Activated naive CD4-positive, alpha-beta T cell treated with anti-CD3 and anti-CD28 coated beads, Interleukin-2, amount 50 U/mL, for 72 hours (primary cell): ENCODE data around the gene ANKRD40. TPM values are rescaled to one million over a fixed set of nuclear protein-coding genes. Genes with fewer than 3 reads are reported as not detected.
"Not testable (repeated sequence)": the region's sequence is repeated elsewhere in the genome, so short reads cannot be mapped to it uniquely, and the experiment has no call there.

Source experiments
- ATAC-seq, 2 donors: fragments of 150-1000 bp; cut with Tn5 transposase; 2 replicates each; pipeline ENCODE4 v1.10.0; 2021; ENCODE audit warnings: mild to moderate bottlenecking in 2 of 2, moderate library complexity in 2 of 2
- DNase-seq, 2 donors: peaks; one replicate each; pipeline ENCODE4 v3.0.0; 2021 to 2022; ENCODE audit warnings: low spot score in 2 of 2
- H3K27ac Mint-ChIP-seq, 2 donors: one replicate each; pipeline ENCODE4 v1.8.0; 2022; ENCODE audit warnings: mild to moderate bottlenecking in 2 of 2, mixed read lengths in 2 of 2
- H3K36me3 Mint-ChIP-seq, 2 donors: one replicate each; pipeline ENCODE4 v1.8.0; 2022; ENCODE audit warnings: mixed read lengths in 2 of 2
- H3K9me3 Mint-ChIP-seq, 2 donors: one replicate each; pipeline ENCODE4 v1.8.0; 2022; ENCODE audit warnings: mixed read lengths in 2 of 2
- total RNA-seq, 2 donors: library from RNA; stranded (reverse); gene quantifications; one replicate each; pipeline ENCODE4 v1.2.3, GENCODE V29; 2022

ANKRD40 gene
- total RNA-seq = 10 to 100 TPM in 1 of 2 donors, 1 to 10 TPM in 1; 9.2 to 25.6 TPM

GRCh38 chr17:50707289-50708049 is at the start of gene ANKRD40:
Gene ANKRD40, minus strand, starts transcription at chr17:50707914. Its CDS starts 260 bp downstream, at chr17:50707654.
- Mint-ChIP-seq H3K27ac (peak within 1 kb of the TSS; percentile 95 to 99), H3K9me3 (no peaks in the 10 kb centered on the region), H3K36me3 (peaks cover 9 to 14% of the 10 kb centered on the region in 2 donors)
- ATAC-seq (peak; percentile 78 to 87), DNase-seq (peak; percentile 82 to 95)

GRCh38 chr17:50754521-50754920 is 46.8 kb upstream of the ANKRD40 start:
- ATAC-seq (no peak), DNase-seq (no peak)
- Mint-ChIP-seq H3K36me3 (peaks cover 0 to 8% of the 10 kb centered on the region in 2 donors), H3K27ac (peak overlapping the region in 1 of 2 donors; percentile 51), H3K9me3 (no peaks in the 10 kb centered on the region)

GRCh38 chr17:50749245-50749644 is 41.5 kb upstream of the ANKRD40 start:
- peak overlapping the region in 1 of 2 donors; percentile 34 for H3K27ac Mint-ChIP-seq
- ATAC-seq (no peak), DNase-seq (no peak)
- H3K36me3 Mint-ChIP-seq = peaks cover 5 to 20% of the 10 kb centered on the region in 2 donors
- no peaks in the 10 kb centered on the region for H3K9me3 Mint-ChIP-seq

GRCh38 chr17:50745631-50746030 is 37.9 kb upstream of the ANKRD40 start:
- ATAC-seq (no peak), DNase-seq (no peak)
- Mint-ChIP-seq H3K9me3 (no peaks in the 10 kb centered on the region), H3K36me3 (peaks cover 9 to 41% of the 10 kb centered on the region in 2 donors), H3K27ac (no peak overlapping the region)

- peak; percentile 26 to 50 for ATAC-seq
- Mint-ChIP-seq H3K27ac (peak overlapping the region; percentile 23 to 32), H3K36me3 (peaks cover 5 to 40% of the 10 kb centered on the region in 2 donors), H3K9me3 (no peaks in the 10 kb centered on the region)
- DNase-seq = no peak
Observed at GRCh38 chr17:50739098-50739497, 31.4 kb upstream of the ANKRD40 start.

GRCh38 chr17:50737118-50737698 is 29.5 kb upstream of the ANKRD40 start:
- peaks cover 5 to 33% of the 10 kb centered on the region in 2 donors for H3K36me3 Mint-ChIP-seq
- no peaks in the 10 kb centered on the region for H3K9me3 Mint-ChIP-seq
- H3K27ac Mint-ChIP-seq = peak overlapping the region; percentile 38 to 68
- ATAC-seq = peak; percentile 84
- no peak for DNase-seq

- peak overlapping the region in 1 of 2 donors; percentile 39 for H3K27ac Mint-ChIP-seq
- peaks cover 0 to 17% of the 10 kb centered on the region in 2 donors for H3K36me3 Mint-ChIP-seq
- no peak for ATAC-seq
- H3K9me3 Mint-ChIP-seq = no peaks in the 10 kb centered on the region
- DNase-seq = no peak
Observed at GRCh38 chr17:50735287-50735686, 27.6 kb upstream of the ANKRD40 start.

- ATAC-seq (no peak), DNase-seq (no peak)
- no peaks in the 10 kb centered on the region for H3K9me3 Mint-ChIP-seq
- H3K27ac Mint-ChIP-seq = peak overlapping the region; percentile 42 to 81
- peaks cover 0 to 7% of the 10 kb centered on the region in 2 donors for H3K36me3 Mint-ChIP-seq
Observed at GRCh38 chr17:50731575-50732460, 24.1 kb upstream of the ANKRD40 start.

- DNase-seq (no peak), ATAC-seq (peak; percentile 18 to 66)
- Mint-ChIP-seq H3K9me3 (no peaks in the 10 kb centered on the region), H3K36me3 (peaks cover 0 to 7% of the 10 kb centered on the region in 2 donors), H3K27ac (peak overlapping the region in 1 of 2 donors; percentile 88)
Observed at GRCh38 chr17:50728881-50729765, 21.4 kb upstream of the ANKRD40 start.

- ATAC-seq = no peak
- peaks cover 0 to 7% of the 10 kb centered on the region in 2 donors for H3K36me3 Mint-ChIP-seq
- H3K27ac Mint-ChIP-seq = peak overlapping the region in 1 of 2 donors; percentile 88
Observed at GRCh38 chr17:50728112-50728429, 20.4 kb upstream of the ANKRD40 start.

GRCh38 chr17:50725769-50726655 is 18.3 kb upstream of the ANKRD40 start:
- H3K27ac Mint-ChIP-seq = peak overlapping the region in 1 of 2 donors; percentile 66
- no peaks in the 10 kb centered on the region for H3K9me3 Mint-ChIP-seq
- no peak for DNase-seq
- peaks cover 11 to 20% of the 10 kb centered on the region in 2 donors for H3K36me3 Mint-ChIP-seq
- no peak for ATAC-seq

More at GRCh38 chr17:50728112-50728429, 20.4 kb upstream of the ANKRD40 start:
- no peak for DNase-seq
- H3K9me3 Mint-ChIP-seq = no peaks in the 10 kb centered on the region

GRCh38 chr17:50724622-50725021 is 16.9 kb upstream of the ANKRD40 start:
- H3K27ac Mint-ChIP-seq, H3K9me3 Mint-ChIP-seq, ATAC-seq, DNase-seq: not testable (repeated sequence)
- peaks cover 25 to 34% of the 10 kb centered on the region in 2 donors for H3K36me3 Mint-ChIP-seq

GRCh38 chr17:50722746-50723145 is 15.0 kb upstream of the ANKRD40 start:
- no peaks in the 10 kb centered on the region for H3K9me3 Mint-ChIP-seq
- peaks cover 32 to 38% of the 10 kb centered on the region in 2 donors for H3K36me3 Mint-ChIP-seq
- ATAC-seq (no peak), DNase-seq (no peak)
- no peak overlapping the region for H3K27ac Mint-ChIP-seq

GRCh38 chr17:50721194-50722010 is 13.7 kb upstream of the ANKRD40 start:
- peaks cover 31 to 32% of the 10 kb centered on the region in 2 donors for H3K36me3 Mint-ChIP-seq
- peak overlapping the region; percentile 98 for H3K27ac Mint-ChIP-seq
- DNase-seq = no peak
- H3K9me3 Mint-ChIP-seq = no peaks in the 10 kb centered on the region
- ATAC-seq = no peak
